OCI-LY7 (cell line): ENCODE data around the gene LRRC4C. TPM values are rescaled to one million over a fixed set of nuclear protein-coding genes. Genes with fewer than 3 reads are reported as not detected.

Experiments
- BruUV-seq: library from RNA; stranded (reverse); fragments of 400-500 nt; replicated peaks from 2 replicates; lab custom pipeline; 2021; lab: Mats Ljungman, UMichigan
- CTCF ChIA-PET: fragments of 300-600 bp; sonication (Branson Sonifier 250); formaldehyde crosslinking; loops from one replicate; lab custom pipeline; 2022; ENCODE audit warnings: antibody characterized with exemption; ENCODE audit not compliant: unreplicated experiment; lab: Charles Lee
- POLR2A ChIA-PET: fragments of 300-600 bp; sonication (Branson Sonifier 250); formaldehyde crosslinking; loops from one replicate; lab custom pipeline; 2022; ENCODE audit warnings: antibody characterized with exemption; lab: Charles Lee
- DNase-seq: peaks from one replicate; pipeline ENCODE4 v3.0.0-alpha.2; 2015; ENCODE audit warnings: low spot score
- H2AFZ ChIP-seq: fragments of 200-600 bp; sonication (generic), shearing (Covaris generic); 2 replicates; pipeline ENCODE4 v1.6.1; 2014; ENCODE audit warnings: mild to moderate bottlenecking, antibody characterized with exemption, low read length, moderate library complexity
- H3K27ac ChIP-seq: fragments of 200-600 bp; sonication (generic); 2 replicates; pipeline ENCODE4 v1.5.1; 2014; ENCODE audit warnings: mixed run types, low read depth, mild to moderate bottlenecking, moderate library complexity, low read length, inconsistent platforms; ENCODE audit not compliant: poor library complexity, severe bottlenecking
- H3K36me3 ChIP-seq: fragments of 200-600 bp; sonication (generic); 2 replicates; pipeline ENCODE4 v1.6.1; 2014; ENCODE audit warnings: mild to moderate bottlenecking, antibody characterized with exemption, low read length, moderate library complexity, mixed read lengths; ENCODE audit not compliant: insufficient read depth
- H3K4me1 ChIP-seq: fragments of 200-600 bp; sonication (generic); 2 replicates; pipeline ENCODE4 v1.5.1; 2014; ENCODE audit warnings: mild to moderate bottlenecking, low read length; ENCODE audit not compliant: insufficient read depth, poor library complexity, severe bottlenecking
- H3K4me2 ChIP-seq: fragments of 200-600 bp; sonication (generic); 2 replicates; pipeline ENCODE4 v1.6.1; 2014; ENCODE audit warnings: mild to moderate bottlenecking, low read length
- H3K4me3 ChIP-seq: fragments of 200-600 bp; sonication (generic); 2 replicates; pipeline ENCODE4 v1.5.1; 2014; ENCODE audit warnings: mild to moderate bottlenecking, low read depth, low read length; ENCODE audit not compliant: poor library complexity, severe bottlenecking
- H3K79me2 ChIP-seq: fragments of 200-600 bp; sonication (generic); 2 replicates; pipeline ENCODE4 v1.6.1; 2016; ENCODE audit warnings: low read depth, mild to moderate bottlenecking, low read length, moderate library complexity, mixed read lengths; ENCODE audit not compliant: insufficient read depth
- H3K9me2 ChIP-seq: fragments of 200-600 bp; sonication (generic); 2 replicates; pipeline ENCODE4 v1.6.1; 2016; ENCODE audit warnings: mild to moderate bottlenecking, low read length, mixed read lengths; ENCODE audit not compliant: insufficient read depth
- H3K9me3 ChIP-seq: fragments of 200-600 bp; sonication (generic); 2 replicates; pipeline ENCODE4 v1.6.1; 2014; ENCODE audit warnings: mild to moderate bottlenecking, mixed run types, low read length, mixed read lengths
- H4K20me1 ChIP-seq: fragments of 200-600 bp; sonication (generic); 2 replicates; pipeline ENCODE4 v1.6.1; 2014; ENCODE audit warnings: mild to moderate bottlenecking, antibody characterized with exemption, low read length, moderate library complexity, mixed read lengths; ENCODE audit not compliant: insufficient read depth
- EZH2phosphoT487 ChIP-seq: fragments of 200-600 bp; sonication (generic); IDR thresholded peaks from 2 replicates; pipeline ENCODE4 v1.6.1; 2018; ENCODE audit warnings: low read depth, borderline replicate concordance, mild to moderate bottlenecking, mixed run types, antibody characterized with exemption, low read length, moderate library complexity, mixed read lengths
- intact Hi-C: fragments of 100-400 bp; cut with micrococcal nuclease; formaldehyde crosslinking; loops from one replicate; pipeline ENCODE4 v1.10.0; 2022; ENCODE audit not compliant: unreplicated experiment
- total RNA-seq, 2 experiments: library from RNA; depleted of rRNA in 1 of 2; stranded (reverse); fragments of >200 nt in 1 of 2; shearing (Covaris generic) in 1 of 2; gene quantifications; 2 replicates each; pipeline ENCODE4 v1.2.3, GENCODE V29; 2014 to 2022
- TF ChIP-seq, protein P1 (sequence below): fragments of 200-600 bp; sonication (generic); conservative IDR thresholded peaks from 2 replicates; pipeline ENCODE4 v1.5.1; 2014; ENCODE audit warnings: mild to moderate bottlenecking, antibody characterized with exemption, low read length, moderate library complexity, mixed read lengths

The LRRC4C gene
- total RNA-seq, 2 experiments from 2014 or later: not detected

GRCh38 chr11:41377709-41378394 is 81.6 kb downstream of the LRRC4C start:
- Histone ChIP-seq H3K9me2 (no peaks in the 10 kb centered on the region), H3K27ac (no peak overlapping the region), H3K36me3 (no peaks in the 10 kb centered on the region), H3K4me3 (no peak overlapping the region), H3K4me2 (no peak overlapping the region), H3K9me3 (no peaks in the 10 kb centered on the region), H2AFZ (no peak overlapping the region), H3K79me2 (no peaks in the 10 kb centered on the region), H4K20me1 (no peaks in the 10 kb centered on the region; the same call in 1 of the 2 replicates), H3K4me1 (no peaks in the 10 kb centered on the region)
- no TSS peak for BruUV-seq
- intact Hi-C loops: no loop called here
- POLR2A ChIA-PET: no interaction called here
- CTCF ChIA-PET: no interaction called here
- TF ChIP-seq, protein P1, sequence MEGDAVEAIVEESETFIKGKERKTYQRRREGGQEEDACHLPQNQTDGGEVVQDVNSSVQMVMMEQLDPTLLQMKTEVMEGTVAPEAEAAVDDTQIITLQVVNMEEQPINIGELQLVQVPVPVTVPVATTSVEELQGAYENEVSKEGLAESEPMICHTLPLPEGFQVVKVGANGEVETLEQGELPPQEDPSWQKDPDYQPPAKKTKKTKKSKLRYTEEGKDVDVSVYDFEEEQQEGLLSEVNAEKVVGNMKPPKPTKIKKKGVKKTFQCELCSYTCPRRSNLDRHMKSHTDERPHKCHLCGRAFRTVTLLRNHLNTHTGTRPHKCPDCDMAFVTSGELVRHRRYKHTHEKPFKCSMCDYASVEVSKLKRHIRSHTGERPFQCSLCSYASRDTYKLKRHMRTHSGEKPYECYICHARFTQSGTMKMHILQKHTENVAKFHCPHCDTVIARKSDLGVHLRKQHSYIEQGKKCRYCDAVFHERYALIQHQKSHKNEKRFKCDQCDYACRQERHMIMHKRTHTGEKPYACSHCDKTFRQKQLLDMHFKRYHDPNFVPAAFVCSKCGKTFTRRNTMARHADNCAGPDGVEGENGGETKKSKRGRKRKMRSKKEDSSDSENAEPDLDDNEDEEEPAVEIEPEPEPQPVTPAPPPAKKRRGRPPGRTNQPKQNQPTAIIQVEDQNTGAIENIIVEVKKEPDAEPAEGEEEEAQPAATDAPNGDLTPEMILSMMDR: no peak
- no peak for TF ChIP-seq EZH2phosphoT487
- no peak for DNase-seq

DNA sequence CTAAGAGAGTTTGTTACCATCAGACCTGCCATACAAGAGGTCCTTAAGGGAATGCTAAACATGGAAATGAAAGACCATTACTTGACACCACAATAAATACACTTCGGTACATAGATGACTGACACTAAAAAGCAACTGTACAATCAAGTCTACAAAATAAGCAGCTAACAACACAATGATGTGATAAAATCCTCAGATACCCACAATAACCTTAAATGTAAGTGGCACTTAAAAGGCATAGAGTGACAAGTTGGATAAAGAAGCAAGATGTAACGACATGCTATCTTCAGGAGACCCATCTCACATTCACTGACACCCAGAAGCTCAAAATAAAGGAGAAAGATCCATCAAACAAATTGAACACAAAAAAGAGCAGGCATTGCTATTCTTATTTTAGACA is 107.6 kb downstream of the LRRC4C start:
- H2AFZ ChIP-seq: no peak overlapping the region
- H4K20me1 ChIP-seq: no peaks in the 10 kb centered on the region
- no peaks in the 10 kb centered on the region for H3K9me3 ChIP-seq
- H3K4me1 ChIP-seq: no peaks in the 10 kb centered on the region
- H3K9me2 ChIP-seq: no peaks in the 10 kb centered on the region; the same call in 1 of the 2 replicates
- ChIA-PET CTCF (no interaction called here), POLR2A (no interaction called here)
- H3K4me3 ChIP-seq: no peak overlapping the region
- no peak overlapping the region for H3K4me2 ChIP-seq
- TF ChIP-seq, protein P1: no peak
- TF ChIP-seq EZH2phosphoT487: no peak
- BruUV-seq: no TSS peak
- H3K79me2 ChIP-seq: no peaks in the 10 kb centered on the region
- intact Hi-C loops: no loop called here
- no peaks in the 10 kb centered on the region for H3K36me3 ChIP-seq
- no peak for DNase-seq
- H3K27ac ChIP-seq: no peak overlapping the region

DNA sequence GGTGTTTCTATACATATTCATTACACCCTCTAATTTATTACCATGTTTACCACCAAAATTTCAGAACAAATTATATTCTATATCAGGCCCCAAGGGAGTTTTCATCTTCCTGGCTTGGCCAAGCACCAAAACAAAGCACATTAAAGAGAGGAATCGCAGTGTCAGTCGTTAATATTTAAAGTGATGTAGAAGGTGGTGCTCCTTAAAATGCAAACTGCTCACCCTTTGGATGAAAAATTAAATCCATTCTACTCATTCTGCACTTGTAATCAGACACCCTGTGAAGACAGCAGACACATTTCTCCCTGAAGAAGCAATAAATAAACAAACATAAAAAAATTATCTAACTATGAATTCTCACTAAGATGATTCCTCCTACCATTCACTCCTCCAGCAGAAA is 113.4 kb downstream of the LRRC4C start:
- Histone ChIP-seq H3K79me2 (no peaks in the 10 kb centered on the region), H3K4me3 (no peak overlapping the region), H3K9me3 (no peaks in the 10 kb centered on the region), H3K27ac (no peak overlapping the region), H4K20me1 (no peaks in the 10 kb centered on the region), H3K4me2 (no peak overlapping the region), H2AFZ (no peak overlapping the region), H3K9me2 (no peaks in the 10 kb centered on the region), H3K36me3 (no peaks in the 10 kb centered on the region), H3K4me1 (no peaks in the 10 kb centered on the region)
- CTCF ChIA-PET: no interaction called here
- intact Hi-C loops: no loop called here
- no TSS peak for BruUV-seq
- no peak for DNase-seq
- POLR2A ChIA-PET: no interaction called here
- TF ChIP-seq EZH2phosphoT487: no peak
- TF ChIP-seq, protein P1: no peak
